ENCODE data around the gene PTPRD. TPM values are rescaled to one million over a fixed set of nuclear protein-coding genes. Genes with fewer than 3 reads are reported as not detected.
A peak's percentile ranks its signal among the peaks of the same experiment; 100 is the strongest.

Gene PTPRD
- total RNA-seq, 1 experiment from 2014 or later, result 4.5 TPM

- peak; percentile 63 for DNase-seq (ENCODE audit: low read depth)
Observed at GRCh38 chr9:8826281-8826680, 1786.5 kb downstream of the PTPRD start.

GRCh38 chr9:8825585-8826147 is 1787.1 kb downstream of the PTPRD start:
- peak; percentile 28 for DNase-seq (ENCODE audit: low read depth)

- peak; percentile 34 for DNase-seq (ENCODE audit: low read depth)
Observed at GRCh38 chr9:8823131-8823895, 1789.5 kb downstream of the PTPRD start.

- DNase-seq (ENCODE audit: low read depth), result no peak
Observed at GRCh38 chr9:8822667-8823025, 1790.2 kb downstream of the PTPRD start.

- DNase-seq (ENCODE audit: low read depth), result peak; percentile 14
Observed at GRCh38 chr9:8821910-8822666, 1790.7 kb downstream of the PTPRD start.

- no peak for DNase-seq (ENCODE audit: low read depth)
Observed at GRCh38 chr9:8817335-8817734, 1795.5 kb downstream of the PTPRD start.

- no peak for DNase-seq (ENCODE audit: low read depth)
Observed at GRCh38 chr9:8816361-8816760, 1796.4 kb downstream of the PTPRD start.

GRCh38 chr9:8815931-8816330 is 1796.9 kb downstream of the PTPRD start:
- DNase-seq (ENCODE audit: low read depth), result no peak

- no peak for DNase-seq (ENCODE audit: low read depth)
Observed at GRCh38 chr9:8815219-8815618, 1797.6 kb downstream of the PTPRD start.

- DNase-seq (ENCODE audit: low read depth), result no peak
Observed at GRCh38 chr9:8812888-8813287, 1799.9 kb downstream of the PTPRD start.

GRCh38 chr9:8809741-8810140 is 1803.1 kb downstream of the PTPRD start:
- DNase-seq (ENCODE audit: low read depth), result no peak

- DNase-seq (ENCODE audit: low read depth), result no peak
Observed at GRCh38 chr9:8806150-8806549, 1806.7 kb downstream of the PTPRD start.

GRCh38 chr9:8804613-8805012 is 1808.2 kb downstream of the PTPRD start:
- DNase-seq (ENCODE audit: low read depth), result no peak

GRCh38 chr9:8802242-8802641 is 1810.6 kb downstream of the PTPRD start:
- DNase-seq (ENCODE audit: low read depth), result peak; percentile 19

- DNase-seq (ENCODE audit: low read depth), result no peak
Observed at GRCh38 chr9:8800196-8800595, 1812.6 kb downstream of the PTPRD start.

- DNase-seq (ENCODE audit: low read depth), result no peak
Observed at GRCh38 chr9:8799615-8800014, 1813.2 kb downstream of the PTPRD start.

GRCh38 chr9:8799206-8799605 is 1813.6 kb downstream of the PTPRD start:
- no peak for DNase-seq (ENCODE audit: low read depth)

- DNase-seq (ENCODE audit: low read depth), result no peak
Observed at GRCh38 chr9:8784838-8785237, 1828.0 kb downstream of the PTPRD start.

- no peak for DNase-seq (ENCODE audit: low read depth)
Observed at GRCh38 chr9:8783941-8784340, 1828.9 kb downstream of the PTPRD start.

GRCh38 chr9:8782237-8782636 is 1830.6 kb downstream of the PTPRD start:
- no peak for DNase-seq (ENCODE audit: low read depth)

GRCh38 chr9:8781458-8781857 is 1831.3 kb downstream of the PTPRD start:
- no peak for DNase-seq (ENCODE audit: low read depth)

GRCh38 chr9:8780386-8780785 is 1832.4 kb downstream of the PTPRD start:
- DNase-seq (ENCODE audit: low read depth), result no peak

GRCh38 chr9:8779478-8779877 is 1833.3 kb downstream of the PTPRD start:
- no peak for DNase-seq (ENCODE audit: low read depth)
